ENCODE measurements around the gene ZNRF3.

ZNRF3 gene

DNA sequence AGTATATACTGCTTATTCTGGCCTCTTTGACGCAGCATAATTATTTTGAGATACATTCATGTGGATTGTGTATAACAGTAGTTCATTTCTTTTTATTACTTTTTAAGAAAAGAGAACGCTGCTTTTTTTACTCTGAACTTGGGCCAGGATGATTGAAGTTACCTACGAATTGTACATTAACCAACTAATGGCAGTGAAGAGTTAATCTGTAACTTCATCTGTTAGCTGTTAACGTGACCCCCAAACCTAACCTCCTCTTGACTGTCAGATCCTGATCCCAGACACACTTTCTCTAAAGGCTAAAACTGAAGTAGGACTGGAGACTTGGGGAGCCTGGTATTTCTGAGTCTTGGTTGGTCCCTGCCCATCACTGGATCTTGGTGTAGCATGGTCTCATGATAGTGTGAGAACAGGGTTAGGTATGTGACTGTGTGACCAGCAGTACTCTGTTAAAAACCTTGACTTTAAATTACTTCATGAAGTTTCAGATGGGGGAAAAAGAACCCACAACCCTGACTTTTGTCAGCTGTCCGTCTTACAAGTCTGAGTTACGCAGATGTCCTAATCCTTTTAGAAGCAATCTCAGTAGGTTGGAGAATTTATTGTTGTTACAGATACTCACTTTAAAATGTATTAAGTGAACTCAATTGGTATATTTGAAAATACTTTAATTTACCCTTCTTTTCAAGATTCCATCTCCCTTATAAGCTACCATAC, 138.9 kb downstream of the ZNRF3 start:
- Mint-ChIP-seq H3K36me3 (ENCODE audit: insufficient read depth) (no peaks in the 10 kb centered on the region), H3K27ac (ENCODE audit: low read depth) (no peak overlapping the region), H3K4me3 (no peak overlapping the region), H3K9me3 (peaks cover 6% of the 10 kb centered on the region), H3K27me3 (no peaks in the 10 kb centered on the region), H3K4me1 (no peaks in the 10 kb centered on the region)
- DNase-seq (ENCODE audit: low spot score in 2 of 2) (no peak), ATAC-seq (replicated peaks; ENCODE audit: extremely low read depth, poor library complexity, severe bottlenecking) (no peak)

GRCh38 chr22:29023172-29023796, 139.9 kb downstream of the ZNRF3 start:
- Mint-ChIP-seq H3K4me3 (no peak overlapping the region), H3K27ac (ENCODE audit: low read depth) (no peak overlapping the region), H3K9me3 (peaks cover 5% of the 10 kb centered on the region), H3K4me1 (no peaks in the 10 kb centered on the region), H3K27me3 (peaks cover 10% of the 10 kb centered on the region), H3K36me3 (ENCODE audit: insufficient read depth) (no peaks in the 10 kb centered on the region)
- no peak for DNase-seq (ENCODE audit: low spot score in 2 of 2)
- ATAC-seq (replicated peaks; ENCODE audit: extremely low read depth, poor library complexity, severe bottlenecking): no peak

DNA sequence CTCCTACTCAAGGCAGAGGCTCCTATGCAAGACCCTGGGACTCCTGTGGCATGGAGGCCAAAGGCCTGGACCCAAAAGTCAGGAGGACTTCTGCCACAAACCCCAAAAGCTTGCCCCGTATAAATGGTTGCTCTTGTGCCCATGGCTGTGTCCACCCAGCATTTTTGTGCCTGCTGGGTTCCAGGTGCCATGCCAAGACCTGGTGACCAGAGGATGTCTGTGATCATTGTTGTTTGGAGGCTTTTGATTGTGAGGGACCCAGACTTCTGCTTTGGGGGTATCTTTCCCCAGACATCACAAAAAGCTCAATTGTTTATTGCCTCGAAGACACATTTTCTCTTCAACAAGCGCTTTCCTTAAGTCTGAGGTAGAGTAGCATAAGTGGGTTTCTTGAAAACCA, 143.2 kb downstream of the ZNRF3 start:
- peaks cover 43% of the 10 kb centered on the region for H3K27me3 Mint-ChIP-seq
- no peaks in the 10 kb centered on the region for H3K36me3 Mint-ChIP-seq (ENCODE audit: insufficient read depth)
- H3K27ac Mint-ChIP-seq (ENCODE audit: low read depth): no peak overlapping the region
- no peaks in the 10 kb centered on the region for H3K4me1 Mint-ChIP-seq
- ATAC-seq (replicated peaks; ENCODE audit: extremely low read depth, poor library complexity, severe bottlenecking) (no peak), DNase-seq (ENCODE audit: low spot score in 2 of 2) (no peak)
- no peaks in the 10 kb centered on the region for H3K9me3 Mint-ChIP-seq
- H3K4me3 Mint-ChIP-seq: no peak overlapping the region

- ATAC-seq (replicated peaks; ENCODE audit: extremely low read depth, poor library complexity, severe bottlenecking): no peak
- Mint-ChIP-seq H3K27ac (ENCODE audit: low read depth) (no peak overlapping the region), H3K4me3 (no peak overlapping the region), H3K4me1 (no peaks in the 10 kb centered on the region), H3K27me3 (peaks cover 59% of the 10 kb centered on the region), H3K9me3 (no peaks in the 10 kb centered on the region), H3K36me3 (ENCODE audit: insufficient read depth) (no peaks in the 10 kb centered on the region)
- DNase-seq (ENCODE audit: low spot score in 2 of 2): no peak
These were observed 145.1 kb downstream of the ZNRF3 start for GRCh38 chr22:29028468-29028867.

- Mint-ChIP-seq H3K36me3 (ENCODE audit: insufficient read depth) (no peaks in the 10 kb centered on the region), H3K4me1 (no peaks in the 10 kb centered on the region), H3K4me3 (no peak overlapping the region), H3K27ac (ENCODE audit: low read depth) (no peak overlapping the region), H3K9me3 (no peaks in the 10 kb centered on the region), H3K27me3 (peaks cover 59% of the 10 kb centered on the region)
- DNase-seq (ENCODE audit: low spot score in 2 of 2) (no peak), ATAC-seq (replicated peaks; ENCODE audit: extremely low read depth, poor library complexity, severe bottlenecking) (no peak)
These were observed 146.0 kb downstream of the ZNRF3 start for GRCh38 chr22:29029202-29030000.

GRCh38 chr22:29030016-29030617, 146.7 kb downstream of the ZNRF3 start:
- Mint-ChIP-seq H3K9me3 (no peaks in the 10 kb centered on the region), H3K27me3 (peaks cover 59% of the 10 kb centered on the region), H3K4me1 (no peaks in the 10 kb centered on the region), H3K4me3 (peak overlapping the region; percentile 18), H3K27ac (ENCODE audit: low read depth) (no peak overlapping the region), H3K36me3 (ENCODE audit: insufficient read depth) (no peaks in the 10 kb centered on the region)
- no peak for DNase-seq (ENCODE audit: low spot score in 2 of 2)
- ATAC-seq (replicated peaks; ENCODE audit: extremely low read depth, poor library complexity, severe bottlenecking): no peak

DNA sequence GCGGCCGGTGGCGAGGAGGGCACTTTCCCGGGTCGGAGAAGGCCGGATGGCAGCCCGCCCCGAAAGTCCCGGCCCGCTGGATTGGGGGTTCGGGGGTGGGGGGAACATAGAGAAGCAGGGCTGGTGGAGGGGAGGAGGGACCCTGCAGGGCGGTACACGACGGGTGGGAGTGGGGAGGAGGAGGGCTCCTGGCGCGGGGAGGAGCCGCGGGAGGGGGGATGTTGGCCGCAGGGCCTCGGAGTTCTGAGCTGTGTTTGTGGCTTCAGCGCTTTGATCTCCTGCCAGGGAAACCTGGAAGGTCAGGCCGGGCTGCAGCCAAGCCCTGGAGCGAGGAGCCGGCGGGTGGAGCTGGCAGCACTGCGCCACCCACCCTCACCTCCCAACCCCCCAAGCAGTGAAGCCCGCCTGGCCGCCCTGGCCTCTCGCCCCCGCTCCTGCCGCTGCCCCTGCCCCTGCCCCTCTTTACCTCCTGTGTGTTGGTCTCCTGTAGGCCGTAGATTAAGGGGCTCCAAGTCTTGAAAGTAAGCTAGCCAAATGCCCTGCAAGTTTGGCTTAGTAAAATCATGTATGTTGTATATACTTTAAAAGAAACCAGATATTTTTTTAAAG, 147.3 kb downstream of the ZNRF3 start:
- ATAC-seq (replicated peaks; ENCODE audit: extremely low read depth, poor library complexity, severe bottlenecking): no peak
- Mint-ChIP-seq H3K27me3 (peaks cover 59% of the 10 kb centered on the region), H3K9me3 (no peaks in the 10 kb centered on the region), H3K4me3 (peak overlapping the region; percentile 18), H3K36me3 (ENCODE audit: insufficient read depth) (no peaks in the 10 kb centered on the region), H3K4me1 (no peaks in the 10 kb centered on the region), H3K27ac (ENCODE audit: low read depth) (no peak overlapping the region)
- DNase-seq (ENCODE audit: low spot score in 2 of 2): no peak

DNA sequence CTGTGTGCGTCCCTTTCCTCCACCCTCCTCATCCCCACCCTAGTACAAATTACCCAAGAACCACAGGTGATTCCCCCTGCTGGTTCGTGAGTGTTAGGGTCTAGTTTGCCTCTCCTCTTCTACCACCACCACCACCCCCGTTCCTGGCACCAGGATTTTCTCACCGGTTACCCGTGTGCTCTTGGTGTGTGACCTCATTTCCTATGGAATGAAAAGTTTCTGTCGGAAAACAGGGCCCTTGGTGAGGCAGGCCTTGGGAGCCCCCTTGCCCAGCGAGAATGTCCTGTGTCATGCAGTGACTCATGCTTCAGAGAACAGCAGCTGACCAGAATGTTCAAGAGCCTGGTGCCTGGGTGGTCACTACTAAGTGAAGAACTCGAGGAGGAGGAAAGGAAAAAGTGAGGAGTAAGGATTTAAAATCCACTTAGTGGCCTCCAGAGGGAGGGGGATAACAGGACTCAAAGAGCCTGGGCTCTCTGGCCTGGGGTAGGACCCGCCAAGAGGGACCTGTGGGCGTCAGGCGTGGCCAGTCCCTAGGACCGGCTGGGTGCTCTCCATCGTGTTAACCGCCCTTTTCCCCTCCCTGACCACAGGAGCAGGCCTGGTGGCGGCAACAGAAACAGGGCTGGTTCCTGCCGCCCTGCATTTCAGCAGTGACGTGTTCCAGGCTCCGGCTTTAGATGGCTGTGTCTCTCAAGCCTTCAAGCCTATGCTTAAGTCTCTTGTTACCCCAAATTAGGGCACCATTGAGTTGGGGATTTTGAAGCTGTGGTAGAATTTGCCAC, 148.0 kb downstream of the ZNRF3 start:
- H3K9me3 Mint-ChIP-seq: no peaks in the 10 kb centered on the region
- no peaks in the 10 kb centered on the region for H3K36me3 Mint-ChIP-seq (ENCODE audit: insufficient read depth)
- H3K27me3 Mint-ChIP-seq: peaks cover 59% of the 10 kb centered on the region
- H3K4me3 Mint-ChIP-seq: peak overlapping the region; percentile 18
- DNase-seq (ENCODE audit: low spot score in 2 of 2) (no peak), ATAC-seq (replicated peaks; ENCODE audit: extremely low read depth, poor library complexity, severe bottlenecking) (no peak)
- H3K4me1 Mint-ChIP-seq: no peaks in the 10 kb centered on the region
- H3K27ac Mint-ChIP-seq (ENCODE audit: low read depth): no peak overlapping the region

- Mint-ChIP-seq H3K27me3 (peaks cover 59% of the 10 kb centered on the region), H3K9me3 (no peaks in the 10 kb centered on the region), H3K36me3 (ENCODE audit: insufficient read depth) (no peaks in the 10 kb centered on the region), H3K4me3 (no peak overlapping the region), H3K4me1 (no peaks in the 10 kb centered on the region), H3K27ac (ENCODE audit: low read depth) (no peak overlapping the region)
- DNase-seq (ENCODE audit: low spot score in 2 of 2) (no peak), ATAC-seq (replicated peaks; ENCODE audit: extremely low read depth, poor library complexity, severe bottlenecking) (no peak)
These were observed 148.7 kb downstream of the ZNRF3 start for GRCh38 chr22:29032014-29032475.

- H3K4me3 Mint-ChIP-seq: no peak overlapping the region
- peaks cover 56% of the 10 kb centered on the region for H3K27me3 Mint-ChIP-seq
- H3K4me1 Mint-ChIP-seq: no peaks in the 10 kb centered on the region
- ATAC-seq (replicated peaks; ENCODE audit: extremely low read depth, poor library complexity, severe bottlenecking) (no peak), DNase-seq (ENCODE audit: low spot score in 2 of 2) (no peak)
- no peaks in the 10 kb centered on the region for H3K9me3 Mint-ChIP-seq
- no peak overlapping the region for H3K27ac Mint-ChIP-seq (ENCODE audit: low read depth)
- H3K36me3 Mint-ChIP-seq (ENCODE audit: insufficient read depth): no peaks in the 10 kb centered on the region
These were observed 149.2 kb downstream of the ZNRF3 start for GRCh38 chr22:29032584-29032983.

DNA sequence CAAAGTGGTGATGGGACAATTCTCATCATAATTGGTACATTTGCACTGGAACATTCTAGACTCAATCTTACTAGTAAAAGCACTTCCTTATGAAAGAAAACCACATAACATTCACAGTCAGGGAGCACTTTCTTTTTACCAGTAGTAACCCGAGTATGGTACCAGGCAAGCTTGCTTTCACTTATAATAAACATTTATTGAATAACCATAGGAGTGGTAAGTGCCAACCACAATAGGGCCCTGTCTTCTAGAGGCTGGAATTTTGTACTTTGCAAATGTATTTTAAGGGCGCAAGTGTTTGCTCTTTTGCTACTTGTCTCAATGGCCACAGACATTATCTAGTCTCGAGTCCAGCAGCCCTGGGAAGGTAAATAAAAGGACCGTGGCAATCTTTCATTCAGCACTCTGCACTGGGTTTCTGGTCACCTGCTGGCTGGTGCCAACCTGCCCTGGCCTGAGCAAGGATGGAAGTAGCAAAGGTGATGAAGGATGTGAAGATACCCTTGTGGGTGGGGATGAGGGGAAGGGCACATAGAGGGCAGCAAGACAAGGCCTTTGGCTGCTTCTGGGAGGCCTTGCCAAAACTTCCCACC, 154.1 kb downstream of the ZNRF3 start:
- Mint-ChIP-seq H3K4me3 (no peak overlapping the region), H3K36me3 (ENCODE audit: insufficient read depth) (no peaks in the 10 kb centered on the region), H3K27ac (ENCODE audit: low read depth) (no peak overlapping the region), H3K4me1 (no peaks in the 10 kb centered on the region), H3K27me3 (peaks cover 17% of the 10 kb centered on the region), H3K9me3 (no peaks in the 10 kb centered on the region)
- DNase-seq (ENCODE audit: low spot score in 2 of 2) (no peak), ATAC-seq (replicated peaks; ENCODE audit: extremely low read depth, poor library complexity, severe bottlenecking) (no peak)

Measured in central memory CD8-positive, alpha-beta T cell (primary cell).